ENCODE results near the gene NUDT19.

- no peak for TF ChIP-seq CTCF (IDR thresholded peaks at IDR 0.05)
- TF ChIP-seq POLR2A (IDR thresholded peaks at IDR 0.05), result no peak
These were observed 4.7 kb upstream of the NUDT19 start for GRCh38 chr19:32686847-32687475.

Data from thyroid gland (tissue), 4 donors.